GM13976 (cell line): ENCODE measurements around the gene BACH2.
"Not testable (repeated sequence)": the region's sequence is repeated elsewhere in the genome, so short reads cannot be mapped to it uniquely, and the experiment has no call there.

ENCODE experiments used
- DNase-seq: peaks from one replicate; pipeline ENCODE4 v3.0.0; 2012; ENCODE audit warnings: low spot score
- CTCF ChIP-seq: IDR thresholded peaks from 2 replicates; pipeline ENCODE4 v1.5.1; 2012; ENCODE audit warnings: borderline replicate concordance, mild to moderate bottlenecking; ENCODE audit not compliant: insufficient read depth; ENCODE audit errors: extremely low read depth, missing control alignments, control extremely low read depth
- in situ Hi-C: fragments of 300-500 bp; cut with MboI; formaldehyde crosslinking; loops from one replicate; pipeline ENCODE4 v1.12.0; 2022; ENCODE audit warnings: low sequenced_read_pairs, mixed read lengths, inconsistent platforms; ENCODE audit not compliant: unreplicated experiment

Gene BACH2

DNA sequence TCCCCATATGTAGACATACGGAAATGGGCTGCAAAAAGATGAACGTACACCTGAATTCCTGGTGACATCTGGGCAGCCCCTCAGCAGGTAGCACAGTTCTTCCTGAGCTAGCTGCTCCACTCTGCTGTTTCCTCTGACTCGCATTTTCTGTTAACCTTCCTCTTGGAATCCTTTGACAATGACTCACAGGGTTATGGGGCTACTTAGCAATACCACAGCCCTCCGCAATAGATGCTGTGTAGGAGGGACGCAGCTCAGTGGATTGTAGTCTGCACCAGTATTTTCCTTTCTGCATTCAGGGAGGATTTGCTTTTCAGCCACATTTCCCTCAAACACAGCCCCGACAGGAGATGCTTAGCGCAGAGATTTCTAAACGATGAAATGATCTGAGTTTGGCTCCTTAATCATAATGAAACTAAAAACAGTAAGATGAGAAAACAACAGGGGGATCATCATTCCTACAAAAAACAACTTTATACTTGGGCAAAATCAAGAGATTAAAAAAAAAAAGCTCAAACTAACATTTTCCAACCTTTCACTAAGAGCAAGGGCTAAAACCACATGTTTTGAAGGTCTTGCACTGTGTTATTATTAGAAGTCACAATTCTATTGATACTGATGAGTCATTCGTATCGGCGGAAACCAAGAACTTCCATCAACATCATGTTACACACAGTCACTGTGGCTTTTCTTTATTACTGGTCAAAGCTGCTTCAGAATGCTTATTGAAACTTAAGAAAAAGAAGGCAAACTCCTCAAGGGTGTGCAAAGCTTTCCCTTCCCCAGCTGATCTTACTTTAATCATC, 12.2 kb downstream of the BACH2 start:
- in situ Hi-C loops, result loop anchor here (10.0 kb wide), 1 partner anchor 190 kb away; no protein-coding TSS in a partner anchor
- no peak for TF ChIP-seq CTCF
- DNase-seq, result peak; percentile 53

GRCh38 chr6:90282265-90282664, 14.4 kb downstream of the BACH2 start:
- not testable (repeated sequence) for DNase-seq
- in situ Hi-C loops, result loop anchor here (10.0 kb wide), 1 partner anchor 193 kb away; no protein-coding TSS in a partner anchor

DNA sequence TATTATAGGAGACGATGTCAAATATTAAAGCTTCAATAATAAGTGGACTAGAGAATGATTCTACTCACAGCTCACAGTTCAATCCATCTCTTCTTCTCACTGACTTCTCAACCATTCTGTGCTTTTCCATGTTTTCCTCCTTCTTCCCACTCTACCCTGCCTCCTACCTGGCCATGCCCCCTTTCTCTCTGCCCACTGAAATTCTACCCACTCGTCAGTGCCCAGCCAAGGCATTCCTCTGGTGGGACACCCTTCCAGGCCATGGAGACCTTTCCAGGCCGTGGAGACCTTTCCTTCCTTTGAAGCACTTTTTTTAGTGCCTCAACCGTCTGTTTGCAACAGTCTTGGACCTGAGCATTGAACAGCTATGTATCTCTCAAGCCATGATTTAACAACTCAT, 18.5 kb downstream of the BACH2 start:
- in situ Hi-C loops, result no loop called here
- TF ChIP-seq CTCF, result no peak
- no peak for DNase-seq

DNA sequence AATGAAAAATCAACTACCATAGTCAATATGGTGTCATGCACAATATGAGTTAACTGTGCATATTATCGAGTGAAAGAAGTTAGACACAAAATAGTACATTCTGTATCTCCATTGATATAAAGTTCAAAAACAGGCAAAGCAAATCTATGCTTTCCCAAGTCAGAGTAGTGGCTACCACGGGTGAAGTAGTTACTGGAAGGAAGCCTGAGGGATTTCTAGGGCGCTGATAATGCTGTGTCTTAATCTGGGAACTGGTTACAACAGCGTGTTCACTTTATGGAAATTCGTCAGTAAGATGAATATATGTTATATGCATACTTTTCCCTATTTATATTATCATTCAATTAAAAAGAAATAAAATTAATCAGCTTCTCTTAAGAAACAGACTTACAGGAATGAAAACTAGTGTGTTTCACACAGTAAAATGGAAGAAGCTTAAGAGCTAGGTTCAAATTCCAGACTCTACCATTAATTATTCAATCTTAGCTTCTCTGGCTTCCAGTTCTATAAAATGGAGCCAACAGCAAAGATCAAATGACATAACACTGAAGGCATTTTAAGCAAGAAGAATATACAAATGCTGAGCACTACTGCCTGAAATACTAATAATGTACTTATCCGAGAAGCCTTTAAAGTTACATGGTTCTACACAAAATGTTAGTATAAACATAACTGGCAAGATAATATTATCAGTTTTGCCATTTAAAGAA, 19.2 kb downstream of the BACH2 start:
- DNase-seq, result no peak
- in situ Hi-C loops, result no loop called here
- TF ChIP-seq CTCF, result no peak

DNA sequence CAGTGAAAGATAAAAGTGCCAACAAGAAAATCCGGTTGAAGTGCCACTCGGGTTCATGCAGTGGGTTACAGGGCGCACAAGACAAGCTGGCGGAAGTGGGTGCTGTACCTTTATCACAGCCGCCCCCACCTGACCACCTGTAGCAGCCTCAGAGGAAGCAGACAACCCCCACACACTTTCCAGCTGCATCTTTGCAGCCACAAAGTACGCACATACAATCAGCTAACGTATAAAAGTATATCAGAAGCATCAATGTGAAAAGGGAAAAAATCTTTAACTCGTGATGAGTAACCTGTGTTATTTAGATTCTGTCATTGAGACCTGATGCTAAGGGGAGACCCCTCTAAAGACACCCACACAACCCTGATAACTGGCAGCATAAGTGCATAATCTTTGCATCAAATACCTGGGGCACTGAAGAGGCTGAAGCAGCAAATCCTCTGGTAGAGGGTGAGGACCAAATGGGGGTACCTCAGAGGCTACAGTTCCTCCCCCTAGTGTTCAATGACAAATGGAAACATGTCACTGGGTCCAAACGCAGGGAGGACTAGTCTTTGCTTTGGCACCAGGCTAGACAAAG, 22.1 kb downstream of the BACH2 start:
- no peak for DNase-seq
- TF ChIP-seq CTCF, result no peak
- in situ Hi-C loops, result no loop called here

DNA sequence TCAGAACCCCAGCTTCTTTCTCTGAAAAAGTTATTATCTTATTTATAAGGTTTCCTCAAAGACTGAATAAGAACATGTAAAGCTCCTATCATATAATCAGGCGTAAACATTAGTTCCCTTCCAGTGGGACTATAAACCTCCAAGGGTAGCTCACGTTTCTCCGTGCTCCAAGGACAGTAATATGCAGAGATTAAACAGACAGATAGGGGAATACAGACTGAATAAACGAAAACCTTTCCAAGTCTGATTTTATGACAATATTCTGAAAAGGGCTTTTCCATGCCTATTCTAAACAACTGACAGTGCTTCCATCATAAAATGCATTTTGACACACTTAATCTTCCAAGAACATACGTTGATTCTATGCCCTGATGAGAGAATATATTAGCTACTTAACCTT, 22.8 kb downstream of the BACH2 start:
- no peak for TF ChIP-seq CTCF
- no peak for DNase-seq
- in situ Hi-C loops, result no loop called here

GRCh38 chr6:90272895-90273294, 23.7 kb downstream of the BACH2 start:
- TF ChIP-seq CTCF, result no peak
- in situ Hi-C loops, result no loop called here
- DNase-seq, result no peak
